ENCODE results near the gene LHFPL2. TPM values are rescaled to one million over a fixed set of nuclear protein-coding genes. Genes with fewer than 3 reads are reported as not detected.
A peak's percentile ranks its signal among the peaks of the same experiment; 100 is the strongest.

The LHFPL2 gene
- total RNA-seq, 1 donor from 2014 or later, result 47.6 TPM

DNA sequence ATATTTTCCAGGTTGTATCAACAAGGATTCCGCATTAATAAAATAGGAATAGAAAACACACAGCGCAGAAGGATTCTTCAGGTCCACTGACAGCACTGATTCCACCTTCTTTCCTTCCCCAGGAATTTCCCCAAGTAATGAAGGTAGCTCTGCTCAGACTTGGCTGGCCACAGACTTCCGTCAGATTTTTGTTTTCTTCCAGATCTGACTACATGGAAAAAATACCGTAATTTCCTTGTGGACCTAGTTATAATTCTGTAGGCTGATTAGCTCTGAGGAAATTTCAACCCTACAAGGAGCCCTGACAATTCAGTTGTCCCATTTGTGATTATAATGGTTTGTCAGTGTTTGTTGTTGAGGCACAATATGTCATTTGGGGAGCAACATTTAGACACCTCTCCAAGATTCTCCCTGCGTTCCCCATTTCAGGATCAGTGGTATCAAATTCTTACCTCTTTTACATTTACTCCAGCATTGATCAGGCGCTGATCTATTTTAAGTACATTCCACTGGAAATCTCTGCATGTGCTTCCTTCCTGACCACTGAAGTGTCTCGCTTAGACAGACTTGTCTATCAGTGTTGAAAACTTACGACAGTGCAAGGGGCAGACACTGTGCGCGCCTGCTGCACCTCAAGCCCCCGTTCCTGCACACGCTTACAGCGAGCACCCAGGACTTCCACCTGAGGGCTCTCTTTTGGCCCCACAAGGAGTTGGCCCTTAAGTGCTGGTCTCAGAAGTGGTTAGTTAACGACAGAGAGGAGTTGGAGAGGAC lies 94.8 kb downstream of the LHFPL2 start:
- Mint-ChIP-seq H3K27ac (ENCODE audit: unreplicated experiment) (no peak overlapping the region), H3K36me3 (ENCODE audit: low read depth, unreplicated experiment) (peaks cover 25% of the 10 kb centered on the region), H3K9me3 (ENCODE audit: unreplicated experiment) (no peaks in the 10 kb centered on the region), H3K27me3 (ENCODE audit: unreplicated experiment) (peaks cover 5% of the 10 kb centered on the region), H3K4me1 (ENCODE audit: unreplicated experiment) (peaks cover 19% of the 10 kb centered on the region), H3K4me3 (ENCODE audit: unreplicated experiment) (no peak overlapping the region)
- TF ChIP-seq CTCF (IDR thresholded peaks at IDR 0.05; ENCODE audit: unreplicated experiment), result no peak
- no peak for DNase-seq (ENCODE audit: low spot score)

DNA sequence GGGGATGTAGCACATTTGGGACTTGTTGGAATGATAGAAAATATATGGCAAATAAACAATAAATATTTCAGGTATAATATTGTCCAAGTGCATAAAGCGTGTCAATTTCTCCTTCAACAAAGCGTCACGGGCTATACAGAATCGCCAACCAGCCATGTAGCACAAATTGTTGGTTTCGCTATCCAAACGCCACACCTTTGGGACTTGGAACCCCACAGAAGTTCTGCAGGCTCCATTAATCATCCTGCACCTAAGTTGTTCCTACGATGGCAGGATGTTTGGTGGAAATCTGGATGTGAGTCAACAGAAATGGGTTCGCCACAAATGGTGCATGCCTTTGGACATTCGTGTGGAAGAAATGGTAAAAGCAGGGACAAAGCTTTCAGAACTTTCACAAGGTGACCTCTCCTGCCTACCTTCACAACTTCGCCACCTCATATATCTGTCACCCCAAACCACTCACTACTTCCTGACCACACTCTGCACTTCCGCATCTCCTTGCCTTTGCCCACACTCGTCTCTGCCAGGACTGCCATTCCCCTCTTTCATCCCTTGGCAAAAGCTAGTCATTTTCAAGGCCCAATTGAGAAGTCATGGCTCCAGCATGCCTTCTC lies 95.7 kb downstream of the LHFPL2 start:
- Mint-ChIP-seq H3K4me1 (ENCODE audit: unreplicated experiment) (peaks cover 19% of the 10 kb centered on the region), H3K27me3 (ENCODE audit: unreplicated experiment) (peaks cover 5% of the 10 kb centered on the region), H3K4me3 (ENCODE audit: unreplicated experiment) (peak overlapping the region; percentile 9), H3K27ac (ENCODE audit: unreplicated experiment) (no peak overlapping the region), H3K9me3 (ENCODE audit: unreplicated experiment) (no peaks in the 10 kb centered on the region), H3K36me3 (ENCODE audit: low read depth, unreplicated experiment) (peaks cover 22% of the 10 kb centered on the region)
- TF ChIP-seq CTCF (IDR thresholded peaks at IDR 0.05; ENCODE audit: unreplicated experiment), result no peak
- DNase-seq (ENCODE audit: low spot score), result no peak

GRCh38 chr5:78550891-78551290 lies 97.7 kb downstream of the LHFPL2 start:
- peaks cover 24% of the 10 kb centered on the region for H3K4me1 Mint-ChIP-seq (ENCODE audit: unreplicated experiment)
- no peak for TF ChIP-seq CTCF (IDR thresholded peaks at IDR 0.05; ENCODE audit: unreplicated experiment)
- no peaks in the 10 kb centered on the region for H3K9me3 Mint-ChIP-seq (ENCODE audit: unreplicated experiment)
- H3K27ac Mint-ChIP-seq (ENCODE audit: unreplicated experiment), result no peak overlapping the region
- H3K4me3 Mint-ChIP-seq (ENCODE audit: unreplicated experiment), result no peak overlapping the region
- peaks cover 3% of the 10 kb centered on the region for H3K27me3 Mint-ChIP-seq (ENCODE audit: unreplicated experiment)
- peaks cover 22% of the 10 kb centered on the region for H3K36me3 Mint-ChIP-seq (ENCODE audit: low read depth, unreplicated experiment)
- no peak for DNase-seq (ENCODE audit: low spot score)

- Mint-ChIP-seq H3K4me1 (ENCODE audit: unreplicated experiment) (peaks cover 16% of the 10 kb centered on the region), H3K9me3 (ENCODE audit: unreplicated experiment) (no peaks in the 10 kb centered on the region), H3K27ac (ENCODE audit: unreplicated experiment) (no peak overlapping the region), H3K4me3 (ENCODE audit: unreplicated experiment) (no peak overlapping the region), H3K36me3 (ENCODE audit: low read depth, unreplicated experiment) (peaks cover 21% of the 10 kb centered on the region), H3K27me3 (ENCODE audit: unreplicated experiment) (no peaks in the 10 kb centered on the region)
- DNase-seq (ENCODE audit: low spot score), result no peak
- TF ChIP-seq CTCF (IDR thresholded peaks at IDR 0.05; ENCODE audit: unreplicated experiment), result no peak
Measured at GRCh38 chr5:78549043-78549442, 99.5 kb downstream of the LHFPL2 start.
